AG20443 (cell line): ENCODE results near the gene IFT80.
A peak's percentile ranks its signal among the peaks of the same experiment; 100 is the strongest.
"Not testable (repeated sequence)": the region's sequence is repeated elsewhere in the genome, so short reads cannot be mapped to it uniquely, and the experiment has no call there.

Experiments
- DNase-seq: peaks from one replicate; pipeline ENCODE4 v3.0.0; 2012; ENCODE audit warnings: low spot score, mixed read lengths

IFT80 gene

DNA sequence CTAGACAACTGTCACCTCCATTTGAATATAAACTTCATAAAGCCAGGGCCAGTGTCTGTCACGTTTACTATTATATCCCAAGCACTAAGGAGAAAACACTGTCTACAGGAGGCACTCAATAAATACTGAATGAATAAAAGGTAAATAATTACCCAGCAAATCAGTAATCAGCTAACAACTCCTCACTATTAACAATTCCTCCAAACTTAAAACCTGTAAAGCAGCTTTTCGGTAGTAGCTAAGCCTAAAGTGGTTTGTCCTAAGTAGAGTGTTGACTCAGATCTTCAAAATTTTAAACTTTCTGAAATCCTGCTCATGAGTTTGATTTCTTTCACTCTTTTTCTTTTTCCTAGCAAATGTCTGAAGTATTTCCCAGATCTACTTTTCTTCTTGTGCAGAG is 133.9 kb downstream of the IFT80 start:
- no peak for DNase-seq

DNA sequence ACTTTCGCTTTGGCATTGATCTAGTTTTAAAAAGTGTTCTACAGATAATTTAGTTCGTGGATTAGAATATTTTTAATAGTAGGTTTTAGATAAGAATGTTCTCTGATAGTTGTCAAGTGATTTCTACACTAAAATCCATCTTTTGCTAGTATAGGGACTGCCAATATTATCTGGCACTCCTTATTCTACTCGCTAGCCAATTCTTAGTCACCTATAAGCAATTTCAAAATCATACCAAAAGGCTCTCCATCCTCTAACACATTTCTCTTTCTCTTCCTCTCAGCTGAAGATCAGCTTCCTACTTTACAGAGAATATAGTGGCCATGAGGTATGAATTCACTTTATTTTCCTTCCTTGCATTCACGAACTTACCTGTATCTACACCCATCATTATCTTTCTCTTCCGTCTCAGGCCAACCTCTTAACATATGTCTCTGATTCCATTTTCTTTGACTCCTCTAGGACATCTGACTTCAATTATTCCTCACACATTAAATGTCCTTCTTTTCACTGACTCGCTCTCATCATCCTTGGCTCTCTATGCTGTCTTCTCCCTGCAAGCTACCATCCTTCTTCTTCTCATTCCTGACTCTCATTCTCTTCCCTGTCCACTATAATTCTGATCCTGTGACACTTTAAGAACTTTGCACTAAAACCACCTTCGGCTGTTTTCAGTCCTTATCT is 138.3 kb downstream of the IFT80 start:
- DNase-seq = peak; percentile 9

DNA sequence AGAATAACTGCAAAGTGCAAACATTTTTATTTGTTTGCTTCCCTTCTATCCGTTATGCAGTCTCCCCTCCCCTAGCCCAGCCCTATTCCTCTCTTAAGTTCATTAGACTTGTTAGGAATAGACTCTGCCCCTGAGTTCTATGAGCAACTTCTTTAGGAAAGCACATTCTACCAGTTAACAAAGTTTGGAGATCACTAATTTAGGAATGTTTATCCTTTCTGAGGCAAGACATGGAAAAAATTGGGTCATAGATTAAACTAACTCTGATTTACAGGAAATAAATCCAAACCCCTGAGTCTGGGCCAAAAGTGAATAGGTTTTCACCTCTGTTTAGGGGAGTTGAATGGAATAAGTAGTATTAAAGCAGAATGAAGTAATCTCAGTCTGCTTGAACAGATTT is 139.4 kb downstream of the IFT80 start:
- DNase-seq = no peak

DNA sequence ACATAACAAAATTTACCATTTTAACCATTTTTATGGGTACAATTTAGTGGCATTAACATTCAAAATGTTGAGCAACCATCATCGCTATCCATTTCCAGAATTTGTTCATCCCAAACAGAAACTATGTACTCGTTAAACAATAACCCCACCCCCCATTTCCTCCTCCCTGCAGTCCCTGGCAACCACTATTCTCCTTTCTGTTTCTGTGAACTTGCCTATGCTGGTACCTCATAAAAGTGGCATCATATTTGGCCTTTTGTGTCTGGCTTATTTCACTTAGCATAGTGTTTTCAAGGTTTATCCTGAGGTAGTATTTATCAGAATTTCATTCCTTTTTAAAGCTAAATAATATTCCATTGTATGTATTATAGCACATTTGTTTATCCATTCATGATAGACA is 141.4 kb downstream of the IFT80 start:
- no peak for DNase-seq

DNA sequence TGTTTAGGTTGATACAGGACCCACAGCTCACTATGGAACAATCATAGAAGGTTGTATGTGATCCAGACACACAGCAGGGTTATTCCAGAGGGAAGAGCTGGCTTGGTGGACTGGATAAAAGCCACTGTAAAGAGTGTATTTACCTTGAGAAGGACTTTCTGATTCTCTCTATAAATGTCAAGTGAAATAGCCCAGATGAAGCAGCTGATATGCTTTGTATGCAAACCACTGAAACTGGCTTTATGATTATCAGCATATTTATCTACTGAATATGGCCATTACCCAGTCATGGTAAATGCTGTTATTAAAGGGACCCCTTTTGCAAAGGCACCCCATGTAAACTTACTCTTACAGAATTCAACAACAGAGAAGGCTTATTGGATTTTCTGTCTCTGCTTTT is 145.7 kb downstream of the IFT80 start:
- no peak for DNase-seq

DNA sequence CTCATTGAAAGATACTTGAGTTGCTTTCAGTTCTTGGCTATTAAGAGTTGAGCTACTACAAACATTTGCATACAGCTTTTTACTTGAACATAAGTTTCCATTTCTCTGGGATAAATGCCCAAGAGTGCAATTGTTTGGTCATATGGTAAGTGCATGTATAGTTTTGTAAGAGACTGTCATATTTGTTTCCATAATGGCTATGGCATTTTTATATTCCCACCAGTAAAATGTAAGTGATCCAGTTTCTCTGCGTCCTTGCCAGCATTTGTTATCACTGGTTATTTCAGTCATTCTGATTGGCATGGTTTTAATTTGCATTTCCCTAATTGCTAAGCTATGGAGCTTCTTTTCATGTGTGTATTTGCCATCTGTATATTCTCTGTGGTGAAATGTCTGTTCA is 151.3 kb downstream of the IFT80 start:
- DNase-seq = no peak

DNA sequence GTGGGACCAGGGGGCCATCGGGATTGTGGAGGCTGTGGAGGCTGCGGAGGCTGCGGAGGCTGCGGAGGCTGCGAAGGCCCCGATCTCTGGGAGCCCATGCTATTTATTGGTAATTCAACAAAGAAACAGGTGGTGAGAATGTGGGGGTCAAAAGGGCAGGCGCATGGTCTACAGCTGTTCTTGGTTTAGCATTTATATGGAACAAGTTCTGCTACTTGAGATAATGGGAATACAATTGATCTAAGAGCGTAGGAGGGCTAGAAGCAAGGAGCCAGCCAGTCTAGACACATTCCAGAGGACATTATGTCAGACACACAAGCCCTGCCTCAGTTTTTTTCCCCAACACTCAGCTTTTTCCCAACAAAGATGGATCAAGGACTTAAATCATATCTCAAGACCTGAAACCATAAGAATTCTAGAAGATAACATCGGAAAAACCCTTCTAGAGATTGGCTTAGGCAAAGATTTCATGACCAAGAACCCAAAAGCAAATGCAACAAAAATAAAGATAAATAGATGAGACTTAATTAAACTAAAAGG is 153.7 kb downstream of the IFT80 start:
- no peak for DNase-seq

DNA sequence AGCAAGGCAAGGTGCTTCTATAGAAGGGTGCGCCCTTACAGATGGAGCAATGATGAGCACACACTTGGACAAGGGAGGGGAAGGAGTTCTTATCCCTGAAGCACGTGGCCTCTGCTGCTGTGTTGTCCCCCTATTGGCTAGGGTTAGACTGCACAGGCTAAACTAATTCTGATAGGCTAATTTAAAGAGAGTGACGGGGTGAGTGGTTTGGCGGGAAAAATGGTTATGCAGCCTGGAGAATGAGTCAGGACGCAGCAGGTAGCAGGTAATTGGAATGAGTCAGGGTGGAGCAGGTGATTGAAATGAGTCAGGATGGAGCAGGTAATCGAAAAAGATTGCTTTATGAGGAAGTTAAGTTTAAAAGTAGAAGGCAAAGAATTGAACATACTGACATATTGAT is 158.3 kb downstream of the IFT80 start:
- DNase-seq = not testable (repeated sequence)

DNA sequence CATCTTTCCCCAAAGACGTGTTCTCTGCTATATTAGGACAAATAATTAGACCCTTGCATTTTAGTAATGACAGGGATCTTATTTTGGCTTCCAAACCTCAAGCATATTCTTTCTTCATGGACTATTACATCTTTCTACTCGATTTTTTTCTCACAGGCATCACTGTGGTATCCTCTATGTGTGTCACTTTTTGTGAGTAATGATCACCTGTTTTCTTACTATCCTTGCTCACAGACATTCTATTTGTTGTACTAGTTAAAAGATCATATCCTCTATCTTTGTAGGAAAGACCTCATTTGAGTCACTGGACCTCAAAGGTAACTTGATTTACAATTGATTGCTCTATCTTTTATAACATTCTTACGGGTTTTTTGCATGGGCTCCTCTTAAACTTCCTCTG is 167.0 kb downstream of the IFT80 start:
- no peak for DNase-seq

DNA sequence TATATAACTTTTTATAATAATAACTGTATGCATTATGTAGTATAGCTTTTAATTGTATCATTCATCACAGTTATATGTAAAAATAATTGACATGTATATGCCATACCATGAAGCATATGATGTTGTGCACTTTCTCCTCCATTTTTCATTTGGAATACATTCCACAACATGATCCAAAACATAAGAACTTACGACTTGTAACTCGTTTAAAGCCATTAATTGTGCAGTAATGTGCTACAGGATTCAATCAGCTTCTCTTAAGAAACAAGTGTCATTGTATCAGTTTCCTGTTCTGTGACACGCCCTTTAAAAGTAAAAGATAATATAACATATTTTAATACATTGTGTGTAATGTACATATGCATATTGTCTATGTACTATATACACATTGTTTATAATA is 171.6 kb downstream of the IFT80 start:
- DNase-seq = no peak

DNA sequence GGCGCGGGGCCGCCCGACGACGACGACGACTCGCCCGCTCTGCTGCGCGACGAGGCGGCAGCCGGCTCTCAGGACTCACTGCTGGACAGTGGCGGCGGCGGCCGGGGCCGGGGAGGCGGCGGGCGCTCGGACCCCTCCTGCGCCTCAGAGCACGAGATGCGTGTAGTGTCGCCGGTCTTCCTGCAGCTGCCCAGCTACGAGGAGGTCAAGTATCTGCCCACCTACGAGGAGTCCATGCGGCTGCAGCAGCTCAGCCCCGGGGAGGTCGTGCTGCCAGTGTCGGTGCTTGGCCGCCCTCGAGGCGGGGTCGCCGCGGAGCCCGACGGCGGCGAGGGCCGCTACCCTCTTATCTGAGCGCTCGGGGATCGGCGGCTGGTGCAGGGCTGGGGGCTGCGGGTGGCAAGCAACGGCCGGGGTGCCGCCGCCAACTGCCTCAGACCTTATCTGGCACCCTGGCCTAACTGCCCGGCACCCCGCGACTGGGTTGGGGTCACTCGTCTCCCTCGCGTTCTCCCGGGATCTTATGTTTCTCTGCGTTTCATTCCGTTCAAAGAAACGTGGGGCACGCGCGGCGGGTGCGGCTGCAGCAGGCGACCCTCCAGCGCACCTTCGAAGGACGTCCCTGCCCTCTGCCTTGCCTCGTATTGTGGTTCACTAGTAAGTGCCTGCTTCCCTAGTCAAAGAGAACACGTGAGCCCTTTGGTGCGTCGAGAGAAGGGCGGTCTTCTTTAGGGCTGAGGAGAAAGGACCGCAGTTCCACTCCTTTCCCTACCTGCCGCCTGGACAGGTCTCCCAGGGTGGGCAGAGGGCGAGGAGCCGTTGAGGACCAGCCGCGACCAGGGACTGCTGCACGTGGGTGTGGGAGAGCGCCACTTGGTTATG is 172.8 kb downstream of the IFT80 start:
- DNase-seq = peak; percentile 58

DNA sequence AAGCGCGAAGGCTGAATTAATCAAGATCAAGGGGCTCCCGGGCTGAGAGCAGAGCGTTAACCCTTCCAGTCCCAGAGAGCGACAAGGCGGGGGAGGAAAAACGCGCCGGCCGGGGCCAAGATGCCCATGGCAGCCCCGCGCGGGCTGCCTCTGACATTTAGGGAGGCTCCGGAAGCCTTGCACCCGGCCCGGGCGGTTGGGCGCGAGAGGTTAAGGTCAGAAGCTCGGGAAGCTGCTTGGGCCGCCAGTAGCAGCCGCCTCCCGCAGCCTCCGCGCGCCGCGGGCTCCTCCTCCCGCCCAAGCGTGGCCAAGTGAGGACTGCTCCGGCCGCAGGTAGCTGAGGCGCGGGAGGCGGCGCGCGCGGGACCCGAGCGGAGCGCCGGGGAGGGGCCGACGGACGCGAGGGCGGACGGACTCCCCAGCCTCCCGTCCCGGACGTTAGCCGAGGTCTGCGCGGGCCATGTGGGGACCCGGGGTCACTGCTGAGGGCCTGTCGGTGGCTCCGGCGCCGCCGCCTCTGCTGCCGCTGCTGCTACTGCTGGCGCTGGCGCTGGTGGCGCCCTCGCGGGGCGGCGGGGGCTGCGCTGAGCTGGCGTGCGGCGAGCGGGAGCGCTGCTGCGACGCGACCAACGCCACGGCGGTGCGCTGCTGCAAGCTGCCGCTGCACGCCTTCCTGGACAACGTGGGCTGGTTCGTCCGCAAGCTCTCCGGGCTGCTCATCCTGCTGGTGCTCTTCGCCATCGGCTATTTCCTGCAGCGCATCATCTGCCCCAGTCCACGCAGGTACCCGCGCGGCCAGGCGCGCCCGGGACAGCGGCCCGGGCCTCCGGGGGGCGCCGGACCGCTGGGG is 173.6 kb downstream of the IFT80 start, which contains the start of gene C3orf80:
C3orf80 (plus strand) TSS at position 247 of the 850 bp plus-strand sequence; CDS start at position 461, 214 bp downstream.
- peak; percentile 79 for DNase-seq

DNA sequence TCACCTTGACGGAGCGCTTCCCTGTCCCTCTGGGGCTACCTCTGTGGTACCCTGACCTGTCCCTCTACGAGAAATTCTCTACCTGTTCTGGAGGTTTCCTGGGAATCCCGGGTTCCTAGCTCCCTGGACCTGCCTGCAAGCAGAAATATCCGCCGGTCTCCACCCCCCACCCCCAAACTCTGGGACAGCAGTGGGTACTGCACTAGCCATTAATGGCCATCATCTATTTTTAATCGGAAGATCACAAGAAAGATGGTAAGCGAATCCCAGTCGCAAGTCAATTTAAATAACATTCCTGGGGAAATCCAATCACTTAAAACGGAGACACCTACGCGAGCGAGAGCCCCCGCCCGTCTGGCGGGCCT is 174.2 kb downstream of the IFT80 start:
- no peak for DNase-seq

DNA sequence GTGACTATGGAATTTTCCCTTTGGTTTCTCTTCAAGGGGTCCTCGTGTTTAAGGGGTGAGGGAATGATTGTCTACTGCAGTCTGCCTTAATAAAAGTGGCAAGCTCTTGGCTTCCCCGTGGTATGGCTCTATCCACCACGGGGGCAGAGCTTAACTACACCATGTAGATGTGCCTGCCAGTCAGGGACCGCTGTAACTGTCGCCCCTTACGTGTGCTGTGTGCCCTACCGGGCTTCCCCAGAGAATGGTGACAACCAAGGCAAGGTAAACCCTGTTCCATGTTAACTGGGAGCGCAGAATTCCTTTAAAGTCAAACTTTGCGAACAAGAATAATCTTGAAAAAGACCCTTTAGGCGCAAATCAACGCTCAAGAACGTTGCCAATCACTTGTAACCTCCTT is 174.8 kb downstream of the IFT80 start:
- no peak for DNase-seq

DNA sequence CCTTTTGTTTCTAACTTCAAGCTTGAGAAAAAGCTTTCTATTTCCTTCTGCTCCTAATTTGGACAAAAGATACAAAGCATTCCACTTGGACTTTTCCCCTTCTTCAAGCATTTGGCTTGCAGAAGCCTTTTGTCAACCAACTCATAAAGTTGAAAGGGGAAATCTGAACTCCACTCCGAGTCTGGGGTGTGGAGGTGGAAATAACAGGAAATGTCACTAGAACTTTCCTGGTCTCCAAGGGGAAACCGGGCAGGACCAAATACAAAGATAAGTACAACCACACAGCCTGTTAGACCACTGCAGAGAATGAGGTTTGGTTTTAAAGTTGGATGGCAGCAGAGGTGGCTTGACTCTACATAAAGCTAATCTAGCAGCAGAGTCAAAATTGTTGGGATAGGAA is 178.0 kb downstream of the IFT80 start:
- no peak for DNase-seq

DNA sequence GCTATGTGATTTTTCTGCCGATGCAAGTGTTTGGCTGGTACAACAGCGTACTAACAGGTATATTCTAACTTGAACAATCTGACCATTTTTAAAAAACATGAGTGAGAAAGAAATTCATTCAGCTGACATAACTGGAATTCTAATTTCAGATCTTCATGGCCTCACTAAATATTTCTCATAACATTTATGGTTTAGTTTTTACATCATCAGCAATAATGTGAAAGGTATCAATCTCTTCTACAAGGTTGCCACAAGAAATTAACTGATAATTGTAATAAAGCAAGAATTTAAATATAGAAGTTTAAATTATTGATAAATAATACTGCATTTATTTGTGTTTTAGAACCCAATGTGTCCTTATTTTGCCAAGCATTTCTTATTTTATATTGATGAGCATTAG is 179.0 kb downstream of the IFT80 start:
- DNase-seq = no peak

DNA sequence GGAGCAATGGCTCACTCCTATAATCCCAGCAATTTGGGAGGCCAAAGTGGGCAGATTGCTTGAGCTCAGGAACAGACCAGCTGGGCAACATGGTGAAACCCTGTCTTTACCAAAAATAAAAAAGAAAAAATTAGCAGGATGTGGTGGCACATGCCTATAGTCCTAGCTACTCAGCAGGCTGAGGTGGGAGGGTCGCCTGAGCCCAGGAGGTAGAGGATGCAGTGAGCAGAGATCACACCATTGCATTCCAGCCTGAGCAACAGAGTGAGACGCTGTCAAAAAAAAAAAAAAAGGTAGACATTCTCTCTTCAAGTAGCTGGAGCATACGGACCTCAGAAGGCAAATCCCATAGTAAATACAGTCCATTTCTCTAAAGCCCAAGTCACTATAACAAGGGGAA is 180.9 kb downstream of the IFT80 start:
- DNase-seq = no peak

DNA sequence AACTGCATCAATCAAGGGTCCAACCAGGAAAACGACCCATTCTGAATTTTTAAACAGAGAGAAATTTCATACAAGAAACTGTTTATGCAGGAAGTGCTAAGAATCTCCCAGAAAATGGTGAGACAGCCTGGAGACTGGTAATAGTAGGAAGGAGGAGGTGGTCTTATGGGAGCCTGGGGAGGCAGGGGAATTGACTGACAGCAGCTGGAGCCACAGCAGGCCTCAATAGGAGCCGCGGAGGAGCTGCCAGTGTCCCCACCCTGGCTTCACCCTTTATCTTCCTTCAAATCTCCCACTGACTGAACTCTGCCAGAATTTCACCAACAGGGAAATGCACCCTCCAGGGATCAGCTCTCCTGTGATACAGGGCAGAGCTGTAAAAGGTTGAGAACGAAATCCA is 181.3 kb downstream of the IFT80 start:
- DNase-seq = no peak

DNA sequence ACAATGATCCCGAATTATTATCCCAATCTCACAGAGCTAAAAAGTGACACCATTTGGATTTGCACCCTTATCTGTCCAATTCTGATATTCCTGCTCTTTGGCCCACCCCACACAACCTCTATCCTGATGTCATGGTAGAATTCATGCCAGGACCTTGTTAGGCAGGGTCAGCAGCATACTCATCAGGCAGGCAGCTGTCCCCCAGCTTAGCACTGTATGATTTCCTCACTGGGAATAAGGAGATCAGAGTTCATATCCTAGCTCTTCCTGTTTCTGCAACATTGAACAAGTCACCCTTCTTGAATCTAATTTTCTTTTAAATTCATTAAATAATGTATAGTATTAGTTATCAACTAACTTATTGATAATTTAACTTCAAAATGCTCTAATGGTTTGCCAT is 185.8 kb downstream of the IFT80 start:
- DNase-seq = no peak

DNA sequence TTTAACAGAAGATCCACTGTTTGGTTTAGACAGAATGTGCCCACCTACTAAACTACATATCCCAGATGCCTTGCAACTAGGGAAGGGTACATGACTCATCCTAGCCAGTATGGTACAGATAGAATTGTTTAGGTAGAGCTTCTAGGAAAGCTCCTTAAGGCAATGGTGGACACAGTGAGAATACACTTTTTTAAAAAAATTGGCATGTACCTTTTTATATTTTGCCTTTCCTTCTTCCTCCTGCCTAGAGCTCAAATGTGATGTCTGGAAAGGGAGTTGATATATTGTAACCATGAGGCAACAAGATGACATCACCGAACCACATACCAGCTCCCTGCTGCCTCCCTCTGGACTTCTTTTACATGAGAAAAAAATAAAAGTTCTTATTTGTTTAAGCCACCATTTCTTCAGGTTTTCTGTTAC is 188.2 kb downstream of the IFT80 start:
- DNase-seq = peak; percentile 52

DNA sequence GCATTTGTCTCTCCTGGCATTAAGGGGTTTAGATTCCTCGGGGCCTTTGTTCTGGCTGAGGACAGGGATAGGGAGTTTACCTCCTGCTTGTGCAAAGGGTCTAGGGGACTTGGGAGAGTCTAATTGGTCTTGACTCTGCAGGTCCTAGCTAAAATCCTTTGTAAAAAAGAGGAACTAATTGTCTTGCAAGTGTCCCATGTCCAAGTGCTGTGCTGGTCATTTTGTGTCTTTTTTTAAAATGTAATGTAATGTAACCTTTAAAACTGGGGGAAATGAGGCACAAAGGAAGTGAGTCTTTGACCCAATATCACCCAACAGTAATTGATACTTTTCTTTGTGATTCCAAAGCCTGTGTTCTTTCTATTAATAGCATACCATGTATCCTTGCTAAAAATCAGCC is 188.7 kb downstream of the IFT80 start:
- DNase-seq = no peak
